Stomach (tissue), 9 donors: ENCODE measurements around the gene ZBTB8OS. TPM values are rescaled to one million over a fixed set of nuclear protein-coding genes. Genes with fewer than 3 reads are reported as not detected.

Source experiments
- DNase-seq, 2 donors: peaks; one replicate each; pipeline versions ENCODE4 v3.0.0 to v3.0.0-alpha.2; 2013 to 2019
- H3K27ac ChIP-seq, 5 donors: fragments of 200-600 bp in 4 of 5; sonication (generic) in 4 of 5; one replicate each; pipeline ENCODE4 v1.5.1; 2013 to 2019; ENCODE audit warnings: mild to moderate bottlenecking in 1 of 5, moderate library complexity in 1 of 5
- H3K27me3 ChIP-seq, 3 donors: fragments of 200-600 bp; sonication (generic); one replicate each; pipeline ENCODE4 v1.5.1; 2017 to 2019; ENCODE audit warnings: mixed run types in 1 of 3
- H3K36me3 ChIP-seq, 4 donors: fragments of 200-600 bp; sonication (generic); 1 replicate in 3 of 4; 2 replicates in 1 of 4; pipeline ENCODE4 v1.5.1; 2016 to 2019
- H3K4me1 ChIP-seq, 4 donors: fragments of 200-600 bp; sonication (generic); one replicate each; pipeline ENCODE4 v1.5.1; 2016 to 2019
- H3K4me3 ChIP-seq, 4 donors: fragments of 200-600 bp; sonication (generic) in 3 of 4; one replicate each; pipeline ENCODE4 v1.5.1; 2016 to 2019; ENCODE audit warnings: mild to moderate bottlenecking in 1 of 4
- H3K9me3 ChIP-seq, 4 donors: fragments of 200-600 bp; sonication (generic); one replicate each; pipeline ENCODE4 v1.5.1; 2016 to 2019
- CTCF ChIP-seq, 7 experiments: fragments of 450-650 bp in 4 of 7; fragments of 200-600 bp in 3 of 7; sonication (generic) in 3 of 7; IDR thresholded peaks; one replicate each; pipeline ENCODE4 v1.5.1; 2016 to 2019; ENCODE audit warnings: antibody characterized with exemption in 7 of 7, control low read depth in 2 of 7, mild to moderate bottlenecking in 1 of 7
- EP300 ChIP-seq: sonication (generic); formaldehyde crosslinking; IDR thresholded peaks from one replicate; pipeline ENCODE4 v1.6.1; 2017; ENCODE audit warnings: antibody characterized with exemption
- POLR2A ChIP-seq, 4 donors: fragments of 450-650 bp; IDR thresholded peaks; one replicate each; pipeline ENCODE4 v1.6.1; 2016; ENCODE audit warnings: antibody characterized with exemption in 4 of 4, control low read depth in 2 of 4, mild to moderate bottlenecking in 1 of 4, moderate library complexity in 1 of 4
- POLR2AphosphoS5 ChIP-seq, 3 donors: sonication (generic); formaldehyde crosslinking; IDR thresholded peaks; one replicate each; pipeline ENCODE4 v1.6.1; 2016; ENCODE audit warnings: antibody characterized with exemption in 3 of 3
- whole genome bisulfite sequencing, 5 donors: extraction: QIAGEN DNeasy Blood & Tissue Kit in 3 of 5; methylation state at CpG; one replicate each; pipeline versions ENCODE4 v1.1.5 to v1.1.7; 2013 to 2018; 5-methylcytosine and 5-hydroxymethylcytosine counted together
- intact Hi-C: fragments of 100-400 bp; cut with DNase I; formaldehyde crosslinking; loops from one replicate; pipeline ENCODE4 v1.15.1; 2023; ENCODE audit warnings: low total_unique reads
- polyA plus RNA-seq, 3 donors: library from polyadenylated mRNA; stranded (reverse); fragments of 200-250 nt; gene quantifications; one replicate each; pipeline ENCODE4 v1.2.3, GENCODE V29; 2013
- total RNA-seq, 5 donors: library from RNA; depleted of rRNA; stranded (reverse); fragments of >200 nt; gene quantifications; one replicate each; pipeline versions ENCODE4 v1.1.0 to v1.2.3, GENCODE V29; 2014 to 2016
- donor health status: healthy with polysubstance abuse.
- donor health status: Bipolar disorder and iron deficiency.
- donor health status: healthy.

The ZBTB8OS gene
- total and polyA plus RNA-seq, 8 donors, result 10.4 to 151 (median 49.2) TPM

GRCh38 chr1:32623775-32624174, 26.6 kb downstream of the ZBTB8OS start:
- intact Hi-C loops, result no loop called here
- H3K4me1 ChIP-seq, result no peaks in the 10 kb centered on the region
- DNase-seq, result no peak
- no peak overlapping the region for H3K4me3 ChIP-seq
- 67 to 78% (median 72%) methylated on average over 5 of the region's 5 CpGs for WGBS, 5 donors
- no peaks in the 10 kb centered on the region for H3K27me3 ChIP-seq
- TF ChIP-seq POLR2AphosphoS5 (IDR thresholded peaks at IDR 0.05) (no peak), CTCF (IDR thresholded peaks at IDR 0.05) (no peak), EP300 (no peak), POLR2A (IDR thresholded peaks at IDR 0.05) (no peak)
- peaks cover 7 to 66% (median 60%) of the 10 kb centered on the region in 4 donors for H3K36me3 ChIP-seq
- no peaks in the 10 kb centered on the region for H3K9me3 ChIP-seq
- no peak overlapping the region for H3K27ac ChIP-seq

DNA sequence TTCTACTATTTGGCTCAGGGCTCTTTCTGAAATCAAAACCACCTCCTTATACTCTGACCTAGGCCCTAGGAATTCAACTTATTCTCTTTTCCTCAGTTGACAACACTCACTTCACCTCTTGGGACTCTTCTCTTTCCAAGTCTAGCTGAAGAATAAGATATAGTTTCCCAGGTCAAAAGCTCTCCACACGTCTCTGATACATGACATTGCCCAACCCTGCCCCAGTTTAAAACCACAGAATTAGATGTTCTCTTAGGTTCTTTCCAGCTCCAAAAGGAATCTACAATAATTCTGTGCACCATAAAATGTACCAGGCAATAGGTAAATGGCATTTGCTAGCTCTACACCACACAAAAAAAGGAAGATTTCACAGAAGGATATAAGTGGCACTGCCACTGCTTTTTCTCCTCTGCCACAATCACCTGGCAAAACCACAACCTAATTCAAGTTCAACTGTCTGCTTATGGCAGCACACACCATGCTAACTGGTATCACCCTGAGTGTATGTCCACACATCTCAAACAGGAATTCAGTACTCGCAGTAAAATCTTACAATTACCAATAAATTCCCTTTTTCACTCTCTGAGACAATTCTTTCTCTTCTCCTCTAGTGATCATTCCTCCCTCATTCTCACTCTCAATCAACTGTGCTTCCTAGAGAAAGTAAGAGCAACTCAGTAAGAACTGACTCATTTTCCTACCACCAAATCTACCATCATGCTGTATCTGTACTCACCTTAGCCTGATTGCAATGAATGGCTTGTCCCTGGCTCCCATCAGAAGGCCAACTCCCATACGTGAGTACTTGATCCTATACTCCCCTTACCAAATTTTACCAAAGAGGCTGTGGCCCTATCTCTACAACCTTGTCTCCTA, 27.3 kb downstream of the ZBTB8OS start:
- 57 to 78% (median 71%) methylated on average over 3 of the region's 3 CpGs for WGBS, 5 donors
- H3K27ac ChIP-seq, result no peak overlapping the region
- no peaks in the 10 kb centered on the region for H3K9me3 ChIP-seq
- peaks cover 2 to 63% (median 54%) of the 10 kb centered on the region in 4 donors for H3K36me3 ChIP-seq
- no peak for DNase-seq
- intact Hi-C loops, result no loop called here
- H3K4me1 ChIP-seq, result no peaks in the 10 kb centered on the region
- TF ChIP-seq CTCF (IDR thresholded peaks at IDR 0.05), result no peak
- H3K4me3 ChIP-seq, result no peak overlapping the region
- H3K27me3 ChIP-seq, result no peaks in the 10 kb centered on the region

GRCh38 chr1:32622205-32622604, 28.1 kb downstream of the ZBTB8OS start:
- Histone ChIP-seq H3K4me1 (no peaks in the 10 kb centered on the region), H3K9me3 (no peaks in the 10 kb centered on the region), H3K27me3 (no peaks in the 10 kb centered on the region), H3K4me3 (no peak overlapping the region), H3K27ac (no peak overlapping the region), H3K36me3 (peaks cover 0 to 54% (median 45%) of the 10 kb centered on the region in 4 donors)
- intact Hi-C loops, result no loop called here
- TF ChIP-seq EP300, result no peak
- no peak for TF ChIP-seq POLR2A (IDR thresholded peaks at IDR 0.05)
- TF ChIP-seq CTCF (IDR thresholded peaks at IDR 0.05), result no peak
- TF ChIP-seq POLR2AphosphoS5 (IDR thresholded peaks at IDR 0.05), result no peak
- 91 to 97% (median 94%) methylated on average over 2 of the region's 2 CpGs for WGBS, 5 donors
- no peak for DNase-seq

- no peaks in the 10 kb centered on the region for H3K4me1 ChIP-seq
- 61 to 70% (median 64%) methylated on average over 5 of the region's 5 CpGs for WGBS, 5 donors
Observed at GRCh38 chr1:32619701-32620485, 30.5 kb downstream of the ZBTB8OS start.

More at GRCh38 chr1:32619701-32620485, 30.5 kb downstream of the ZBTB8OS start:
- Histone ChIP-seq H3K27me3 (no peaks in the 10 kb centered on the region), H3K27ac (no peak overlapping the region), H3K4me3 (no peak overlapping the region), H3K36me3 (peaks cover 0 to 34% (median 30%) of the 10 kb centered on the region in 4 donors), H3K9me3 (no peaks in the 10 kb centered on the region)
- TF ChIP-seq CTCF (IDR thresholded peaks at IDR 0.05) (peak in 1 of 7 experiments; percentile 15), EP300 (no peak)
- intact Hi-C loops, result no loop called here
- DNase-seq, result peak in 1 of 2 donors; percentile 40
